GM18526 (cell line): ENCODE results near the gene FIGNL2.

Experiments
- POLR2A ChIP-seq: IDR thresholded peaks from 3 replicates; pipeline ENCODE4 v1.6.1; 2011; ENCODE audit not compliant: insufficient read length; ENCODE audit errors: extremely low read depth

FIGNL2 gene

DNA sequence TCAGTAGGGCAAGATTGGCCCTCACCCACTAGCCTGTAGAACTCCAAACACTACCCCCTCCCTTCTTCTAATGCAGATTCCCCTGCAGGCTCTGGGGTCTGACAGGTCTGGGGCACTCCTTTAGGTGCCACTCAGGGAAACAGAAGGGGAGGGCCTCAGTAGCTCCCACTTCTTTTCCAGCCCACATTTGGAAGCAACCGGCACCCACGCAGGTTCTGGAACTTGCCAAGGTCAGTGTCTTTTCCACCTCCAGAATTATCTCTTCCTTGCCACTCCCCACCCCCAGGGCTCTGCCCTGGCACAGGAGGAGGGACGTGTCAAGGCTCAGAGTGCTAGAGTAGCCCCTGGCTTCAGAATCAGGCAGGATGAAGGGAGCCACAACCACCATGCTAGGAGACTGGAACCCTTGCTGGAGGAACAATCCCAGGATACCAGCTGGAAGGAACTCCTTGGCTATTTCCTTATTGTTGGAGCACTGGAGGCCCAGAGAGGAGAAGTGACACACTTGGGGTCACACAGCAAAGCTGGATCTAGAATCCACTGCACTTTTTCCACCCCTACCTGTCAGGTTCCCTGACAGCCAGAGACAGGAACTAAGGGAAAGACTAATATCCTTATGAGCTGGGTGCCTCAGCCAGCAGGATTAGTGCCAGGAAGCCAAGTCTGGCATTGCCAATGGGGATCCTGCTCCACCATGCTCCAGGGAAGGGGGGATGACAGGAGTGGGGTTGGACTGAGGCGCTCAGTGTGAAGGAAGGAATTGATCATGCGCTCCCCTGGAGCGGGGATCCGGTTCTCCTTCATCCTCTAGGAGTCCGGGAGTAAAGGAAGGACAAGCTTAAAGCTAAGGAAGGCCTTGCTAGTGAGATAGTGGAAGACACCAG lies 1.8 kb upstream of the FIGNL2 start:
- TF ChIP-seq POLR2A: no peak

DNA sequence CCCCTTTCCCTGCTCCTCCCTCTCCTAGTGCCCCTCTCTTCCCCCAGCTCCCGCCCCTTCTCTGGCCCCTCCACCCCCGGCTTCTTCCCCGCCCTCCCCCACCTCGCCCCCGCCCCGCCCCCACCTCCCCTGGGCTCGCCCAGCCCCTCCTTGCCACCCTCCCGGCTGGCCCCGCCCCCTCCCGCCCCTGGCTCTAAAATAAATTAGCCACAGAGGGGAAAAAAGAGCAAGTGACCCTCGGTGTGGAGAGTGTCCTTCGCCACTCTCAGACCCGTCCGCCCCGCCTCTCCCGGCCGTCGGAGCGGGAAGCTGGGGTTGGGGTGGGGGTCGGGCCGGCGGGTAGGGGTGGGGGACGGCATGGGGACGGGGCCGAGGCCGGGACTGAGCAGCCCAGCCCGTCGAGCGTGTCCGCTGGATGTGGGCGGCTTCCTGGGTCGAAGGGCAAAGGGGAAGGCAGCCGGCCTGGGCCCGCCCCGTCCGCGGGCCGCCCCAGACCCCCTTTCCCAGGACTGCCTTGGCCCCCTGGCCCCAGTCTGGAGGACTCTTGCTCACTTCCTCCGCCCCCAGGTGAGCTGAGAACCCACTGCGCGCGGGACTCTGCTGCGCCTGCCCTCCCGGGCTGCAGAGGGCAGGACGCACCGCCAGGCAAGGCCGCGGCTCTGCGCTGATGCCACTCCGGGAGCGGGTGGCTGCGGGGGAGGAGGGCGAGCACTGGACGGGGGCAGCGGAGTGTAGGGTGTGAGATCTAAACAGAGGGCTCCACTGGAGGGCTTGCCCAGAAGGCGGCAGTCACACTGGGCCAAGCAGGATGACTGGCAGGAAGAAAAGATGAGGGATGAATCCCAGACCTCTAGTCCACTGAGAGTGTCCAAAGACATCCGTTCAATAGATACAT lies 570 bp upstream of the FIGNL2 start:
- no peak for TF ChIP-seq POLR2A

DNA sequence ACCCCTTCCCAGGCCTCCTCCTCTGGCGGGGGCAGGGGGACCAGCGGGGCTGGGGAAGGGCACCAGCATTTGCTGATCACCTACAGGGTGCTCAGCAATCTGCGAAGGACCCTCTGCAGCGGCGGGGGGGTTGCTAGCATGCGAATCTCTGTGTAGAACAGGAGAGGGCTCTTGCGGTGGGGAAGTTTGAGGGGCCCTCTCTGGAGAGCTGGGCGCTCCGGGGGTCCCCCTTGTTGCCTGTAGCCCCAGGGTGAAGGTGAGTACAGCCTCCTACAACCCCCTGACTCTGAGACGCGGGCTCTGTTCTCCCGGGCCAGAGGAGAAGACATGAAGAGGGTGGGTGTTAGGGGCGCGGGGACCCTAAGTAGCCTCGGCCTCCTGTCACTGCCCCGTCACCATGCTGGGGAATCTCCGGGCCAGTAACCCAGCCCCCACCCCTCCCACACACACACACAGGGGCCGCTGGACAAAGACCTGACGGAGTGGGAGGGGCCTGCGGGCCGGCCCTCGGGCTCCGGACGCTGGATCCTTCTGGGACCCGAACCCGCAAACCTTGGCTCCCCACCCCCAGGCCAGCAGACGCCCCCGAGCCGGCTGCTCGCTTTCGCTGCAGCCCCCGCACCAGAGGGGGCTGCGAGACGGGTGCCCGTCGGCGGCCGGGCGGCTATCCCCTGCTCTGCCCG lies 734 bp downstream of the FIGNL2 start:
- TF ChIP-seq POLR2A: no peak

DNA sequence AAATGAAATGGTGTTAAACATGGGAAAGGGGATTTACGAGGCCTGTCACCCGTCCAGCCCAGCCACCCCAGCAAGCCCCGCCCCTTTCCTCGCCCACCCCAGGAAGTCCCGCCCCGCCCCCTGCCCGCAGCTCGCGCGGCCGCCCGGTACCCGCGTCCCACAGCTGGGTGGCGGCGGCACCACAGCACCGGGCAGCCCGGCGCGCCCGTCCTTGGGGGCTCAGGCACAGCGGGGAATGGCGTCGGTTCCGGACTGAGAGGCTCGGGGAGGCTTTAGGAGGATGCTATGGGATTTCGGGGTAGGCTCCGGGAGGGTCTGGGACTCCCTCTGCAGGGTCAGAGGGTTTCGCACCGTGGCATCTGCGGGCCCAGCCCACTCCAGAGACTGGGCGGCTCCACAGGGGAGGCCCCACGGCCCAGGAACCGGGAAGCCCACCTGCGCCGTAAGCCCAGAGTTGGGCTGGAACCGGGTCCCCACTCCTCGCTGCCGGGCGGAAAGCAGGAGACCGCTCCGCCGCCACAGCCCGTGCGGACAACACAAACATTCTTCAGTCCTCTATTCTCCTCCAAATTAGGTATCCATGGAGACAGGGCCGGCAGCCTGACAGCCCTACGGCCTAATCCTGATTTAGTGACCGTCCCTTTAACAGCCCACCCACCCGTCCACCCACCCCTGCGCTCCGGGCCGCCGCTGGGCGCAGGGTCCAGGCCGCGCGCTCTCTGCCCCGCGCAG lies 1.4 kb downstream of the FIGNL2 start:
- TF ChIP-seq POLR2A: no peak

DNA sequence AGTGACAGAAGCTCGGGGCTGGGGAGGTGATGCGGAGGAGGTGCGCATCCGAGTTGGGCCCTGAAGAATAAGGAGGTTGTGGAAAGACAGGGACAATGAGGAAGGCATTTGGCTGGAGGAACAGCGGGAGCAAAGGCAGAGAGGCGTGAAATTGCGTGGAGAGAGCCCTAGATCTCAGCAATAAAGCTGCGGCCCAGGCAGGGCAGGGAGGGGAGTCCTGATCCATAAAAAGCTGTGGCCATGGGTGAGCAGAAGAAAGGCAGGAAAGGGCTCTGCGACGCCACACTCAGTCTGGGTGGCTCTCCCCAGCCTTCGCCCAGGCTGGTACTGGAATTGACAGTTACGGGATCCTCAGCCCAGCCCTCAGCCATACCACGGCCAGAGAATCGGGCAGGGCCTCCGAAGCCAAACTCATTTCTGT lies 2.2 kb downstream of the FIGNL2 start:
- no peak for TF ChIP-seq POLR2A

DNA sequence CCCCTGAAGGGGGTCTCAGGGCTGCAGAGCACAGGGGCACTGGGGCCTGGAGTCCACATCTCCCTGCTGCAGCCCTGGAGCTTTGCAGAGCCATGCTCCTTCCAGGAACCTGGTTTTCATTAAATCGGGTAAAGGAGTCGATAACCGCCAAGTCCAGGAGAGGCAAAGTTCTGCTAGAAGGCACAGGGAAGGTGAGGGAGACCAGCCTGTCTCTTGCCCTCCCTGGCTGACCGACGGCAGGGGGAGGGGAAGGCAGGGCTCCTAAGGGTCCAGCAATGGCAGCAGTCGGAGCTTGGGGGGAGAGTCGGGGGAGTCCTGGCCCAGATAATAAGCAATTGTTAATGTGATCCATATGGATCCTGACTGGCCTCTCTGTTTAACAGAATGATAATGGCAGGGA lies 3.0 kb downstream of the FIGNL2 start:
- TF ChIP-seq POLR2A: no peak

DNA sequence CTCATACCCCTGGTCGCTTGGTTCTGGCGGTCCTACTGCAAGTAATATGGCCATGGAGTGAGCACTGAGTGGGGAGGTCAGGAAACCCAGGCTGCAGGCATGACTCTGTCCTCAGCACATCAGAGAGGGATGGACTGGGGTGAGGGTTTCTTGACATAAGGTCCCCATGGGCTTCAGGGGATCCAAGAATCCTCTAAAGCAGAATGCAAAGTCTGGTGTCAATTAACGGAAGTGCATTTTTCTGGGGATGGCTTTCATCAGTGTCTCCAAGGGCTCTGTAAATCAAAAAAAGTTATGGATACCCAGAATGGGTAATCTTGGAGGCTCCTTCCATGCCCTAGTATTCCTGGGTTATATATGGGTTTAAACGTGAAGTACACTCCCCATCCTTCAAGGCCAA lies 3.7 kb downstream of the FIGNL2 start:
- TF ChIP-seq POLR2A: no peak

DNA sequence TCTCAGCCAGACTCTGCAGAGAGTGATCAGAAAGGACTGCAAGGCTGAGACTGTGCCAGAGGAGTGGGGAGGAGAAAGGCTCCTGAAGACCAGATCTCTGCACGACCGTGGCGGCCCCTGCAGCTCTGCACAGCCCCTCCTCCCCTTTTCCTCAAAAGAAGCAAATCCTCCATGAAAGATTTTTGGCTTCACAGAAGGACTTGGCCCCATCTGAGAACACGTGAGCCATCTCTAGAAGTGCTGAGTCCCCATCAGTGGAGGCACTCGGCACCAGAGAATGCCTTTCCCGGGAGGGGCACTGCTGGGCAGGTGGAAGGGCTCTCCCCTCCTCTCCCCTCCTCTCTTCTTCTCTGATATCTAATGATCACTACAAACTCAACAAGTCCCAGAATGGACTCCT lies 6.8 kb downstream of the FIGNL2 start:
- no peak for TF ChIP-seq POLR2A

DNA sequence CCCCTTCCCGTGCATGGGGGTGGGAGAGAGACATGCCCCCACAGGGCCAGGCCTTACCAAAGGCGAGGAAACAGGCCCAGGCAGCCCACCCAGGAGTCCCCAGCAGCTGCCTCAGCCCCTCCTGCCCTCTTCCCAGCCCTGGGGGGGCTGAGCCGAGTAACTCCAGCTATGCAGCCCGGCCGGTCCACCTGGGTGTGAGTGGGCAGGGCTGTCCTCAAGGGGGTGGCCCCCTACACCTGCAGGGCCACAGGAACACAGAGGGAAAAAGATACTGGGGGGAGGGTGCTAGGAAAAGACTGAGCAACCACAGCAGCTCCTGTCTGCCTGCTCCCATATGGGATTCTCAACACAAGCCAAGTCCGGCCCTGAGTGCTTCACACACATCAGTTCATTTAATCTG lies 7.6 kb downstream of the FIGNL2 start:
- TF ChIP-seq POLR2A: no peak

DNA sequence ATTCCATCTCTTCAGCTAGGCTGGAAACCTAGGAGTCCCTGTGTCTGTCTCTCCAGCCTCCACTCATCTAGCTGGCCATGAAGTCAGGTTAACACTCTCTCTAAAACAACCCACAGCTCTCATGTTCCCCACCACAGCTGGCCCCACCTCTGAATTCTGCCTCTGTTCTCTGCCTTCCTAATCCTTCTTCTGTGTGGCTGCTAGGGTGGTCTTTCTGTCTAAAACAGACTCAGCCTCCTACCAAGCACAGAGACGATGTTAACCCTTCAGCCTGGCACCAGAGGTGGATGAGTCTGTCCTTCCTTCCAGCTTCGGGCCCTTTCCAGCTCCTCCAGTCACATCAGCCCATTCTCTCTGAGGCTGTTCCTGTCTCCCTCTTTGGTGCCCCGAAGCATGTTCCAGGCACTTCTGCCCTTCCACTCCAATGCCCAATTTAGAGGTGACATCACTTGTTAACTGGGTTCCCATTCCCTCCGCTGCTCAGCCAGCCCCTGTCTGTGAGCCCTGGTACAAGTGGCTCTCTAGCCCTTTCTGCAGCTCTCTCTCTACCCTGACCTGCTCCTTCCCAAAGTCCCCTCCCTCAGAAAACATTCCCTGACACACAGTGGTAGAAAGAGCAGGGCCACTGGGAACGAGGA lies 9.1 kb downstream of the FIGNL2 start:
- TF ChIP-seq POLR2A: no peak

DNA sequence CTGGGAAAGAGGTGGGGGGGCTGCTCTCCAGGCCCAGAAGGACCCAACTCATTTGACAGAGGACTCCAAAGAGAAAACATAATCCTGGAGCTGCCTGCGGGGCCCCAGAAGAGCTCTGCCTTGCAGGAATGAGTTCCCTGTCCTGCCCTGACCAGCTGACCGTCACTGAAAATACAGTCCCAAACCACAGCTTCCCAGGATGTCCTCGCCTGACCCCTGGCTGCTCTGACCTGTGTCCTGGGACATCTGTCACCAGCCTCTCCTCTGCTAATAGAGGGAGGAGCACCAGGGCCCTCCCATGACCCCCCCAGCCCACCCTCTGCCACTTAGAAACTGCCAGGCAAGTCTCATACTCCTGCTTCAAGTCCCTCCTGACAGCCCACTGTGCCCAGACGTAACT lies 9.8 kb downstream of the FIGNL2 start:
- TF ChIP-seq POLR2A: no peak

DNA sequence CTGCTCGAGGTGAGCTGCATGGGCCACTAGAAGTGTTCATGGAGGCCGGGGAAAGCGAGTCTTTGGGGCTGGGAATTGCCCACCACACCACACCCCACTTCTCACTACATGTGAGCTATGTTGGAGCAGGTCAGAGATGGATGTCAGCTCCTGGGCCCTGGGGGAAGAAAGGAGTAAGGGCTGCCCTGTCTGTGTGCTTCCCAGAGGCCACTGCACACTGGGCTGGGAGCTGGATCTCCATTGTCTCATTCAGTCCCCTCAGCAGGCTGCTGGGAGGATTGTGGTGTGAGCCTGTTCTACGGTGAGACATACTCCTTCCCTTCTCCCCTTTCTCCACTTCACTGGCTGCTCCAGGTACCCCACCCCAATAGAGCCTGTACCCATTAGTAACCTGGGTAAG lies 10.5 kb downstream of the FIGNL2 start:
- TF ChIP-seq POLR2A: no peak

DNA sequence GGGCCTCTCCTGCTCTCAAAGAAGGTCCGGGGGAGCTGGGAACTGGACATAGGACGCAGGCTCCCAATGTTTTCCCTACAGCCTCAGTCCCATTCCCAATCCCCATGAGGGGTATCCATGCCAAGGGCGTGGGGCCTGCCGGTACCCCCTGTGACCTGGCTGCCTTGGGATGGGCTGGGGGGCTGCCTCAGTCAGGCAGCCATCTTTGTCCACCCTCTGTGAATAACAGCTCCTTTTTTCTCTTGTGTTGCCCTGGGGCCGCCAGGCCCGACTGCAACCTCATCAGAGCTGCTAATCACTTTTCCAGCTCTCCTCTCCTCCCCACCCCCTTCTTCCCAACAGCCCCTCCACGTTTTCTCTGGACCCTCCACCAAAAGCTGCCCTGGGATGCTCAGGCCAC lies 11.2 kb downstream of the FIGNL2 start:
- TF ChIP-seq POLR2A: no peak

DNA sequence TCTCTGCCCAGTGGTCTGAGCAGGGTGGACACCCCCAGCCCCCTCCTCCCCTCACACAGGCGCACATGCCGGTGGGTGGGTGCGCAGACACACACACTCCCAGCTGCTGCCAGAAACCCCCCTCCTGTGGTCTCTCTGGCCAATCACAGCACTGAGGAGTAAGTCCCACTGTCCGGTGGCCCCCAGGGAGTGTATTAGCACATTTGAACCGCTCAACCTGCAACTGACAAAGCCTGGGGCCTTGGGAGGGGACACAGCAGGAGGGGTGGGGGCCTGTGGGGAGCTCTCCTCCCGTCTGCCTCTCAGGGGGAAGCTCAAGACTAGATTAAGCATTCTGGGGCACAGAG lies 11.7 kb downstream of the FIGNL2 start:
- no peak for TF ChIP-seq POLR2A
